Testis (tissue), 2 donors: ENCODE measurements around the gene MYO7B.

ENCODE experiments used
- POLR2A ChIP-seq: fragments of 450-650 bp; IDR thresholded peaks from one replicate; pipeline ENCODE4 v1.6.1; 2017; ENCODE audit warnings: antibody characterized with exemption, mild to moderate bottlenecking, moderate library complexity
- TF ChIP-seq, protein P1 (sequence below), 3 experiments: fragments of 450-650 bp in 2 of 3; fragments of 200-600 bp in 1 of 3; sonication (generic) in 1 of 3; IDR thresholded peaks; one replicate each; pipeline ENCODE4 v1.5.1; 2016 to 2019; ENCODE audit warnings: antibody characterized with exemption in 3 of 3, mild to moderate bottlenecking in 2 of 3, moderate library complexity in 1 of 3

DNA sequence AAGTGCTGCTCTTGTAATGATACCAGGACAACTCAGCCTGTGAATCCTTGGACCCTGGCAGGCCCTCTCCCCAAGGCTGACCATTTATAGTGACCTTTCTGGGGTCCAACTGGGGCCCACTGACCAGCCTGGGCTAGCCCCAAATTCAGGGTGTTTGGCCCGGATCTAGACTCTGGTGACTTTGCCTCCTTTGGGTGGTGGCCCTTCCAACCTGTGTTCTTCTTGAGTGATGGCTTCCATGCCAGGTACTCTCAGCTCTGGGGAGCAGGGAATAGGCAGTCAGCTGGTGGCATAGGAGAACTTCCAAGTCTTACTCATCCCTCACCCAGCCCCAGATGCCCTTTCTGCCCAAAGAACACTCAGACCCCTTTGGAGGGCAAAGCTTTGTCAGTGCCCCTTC lies 10.3 kb downstream of the MYO7B start:
- TF ChIP-seq, protein P1, sequence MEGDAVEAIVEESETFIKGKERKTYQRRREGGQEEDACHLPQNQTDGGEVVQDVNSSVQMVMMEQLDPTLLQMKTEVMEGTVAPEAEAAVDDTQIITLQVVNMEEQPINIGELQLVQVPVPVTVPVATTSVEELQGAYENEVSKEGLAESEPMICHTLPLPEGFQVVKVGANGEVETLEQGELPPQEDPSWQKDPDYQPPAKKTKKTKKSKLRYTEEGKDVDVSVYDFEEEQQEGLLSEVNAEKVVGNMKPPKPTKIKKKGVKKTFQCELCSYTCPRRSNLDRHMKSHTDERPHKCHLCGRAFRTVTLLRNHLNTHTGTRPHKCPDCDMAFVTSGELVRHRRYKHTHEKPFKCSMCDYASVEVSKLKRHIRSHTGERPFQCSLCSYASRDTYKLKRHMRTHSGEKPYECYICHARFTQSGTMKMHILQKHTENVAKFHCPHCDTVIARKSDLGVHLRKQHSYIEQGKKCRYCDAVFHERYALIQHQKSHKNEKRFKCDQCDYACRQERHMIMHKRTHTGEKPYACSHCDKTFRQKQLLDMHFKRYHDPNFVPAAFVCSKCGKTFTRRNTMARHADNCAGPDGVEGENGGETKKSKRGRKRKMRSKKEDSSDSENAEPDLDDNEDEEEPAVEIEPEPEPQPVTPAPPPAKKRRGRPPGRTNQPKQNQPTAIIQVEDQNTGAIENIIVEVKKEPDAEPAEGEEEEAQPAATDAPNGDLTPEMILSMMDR (IDR thresholded peaks at IDR 0.05) = no peak
- TF ChIP-seq POLR2A = no peak
